ENCODE data around the gene PDX1. TPM values are rescaled to one million over a fixed set of nuclear protein-coding genes. Genes with fewer than 3 reads are reported as not detected.

The PDX1 gene
- polyA plus RNA-seq, 1 of the 3 experiments (the other 2 are of a cell fraction): not detected

GRCh38 chr13:27925220-27925991, 5.6 kb downstream of the PDX1 start (continued):
- TF ChIP-seq GABPA (IDR thresholded peaks at IDR 0.05; ENCODE audit: low read depth) (no peak), MEF2A (IDR thresholded peaks at IDR 0.05; ENCODE audit: borderline replicate concordance, low read depth) (no peak), TAF1 (IDR thresholded peaks at IDR 0.05; ENCODE audit: borderline replicate concordance, low read depth, low read length) (no peak), RCOR1 (IDR thresholded peaks at IDR 0.05; ENCODE audit: low read length) (no peak), SIN3A (IDR thresholded peaks at IDR 0.05; ENCODE audit: borderline replicate concordance, low read depth, low read length) (no peak)

GRCh38 chr13:27926644-27927434, 7.0 kb downstream of the PDX1 start:
- no peak overlapping the region for H2AFZ ChIP-seq (ENCODE audit: low read depth)
- ChIA-PET CTCF (interaction anchor here (1.6 kb wide), 2 partner anchors 10 to 26 kb away, joined by 4 to 5 read pairs; no protein-coding TSS in a partner anchor), POLR2A (no interaction called here)
- no peaks in the 10 kb centered on the region for H3K36me3 ChIP-seq (replicated peaks in 1 of 2; ENCODE audit: control insufficient read depth in 1 of 2, insufficient read depth in 2 of 2, low read length in 1 of 2)
- H3K9me3 ChIP-seq: no peaks in the 10 kb centered on the region
- H3K27me3 ChIP-seq (ENCODE audit: insufficient read depth): peaks cover 93% of the 10 kb centered on the region
- whole genome bisulfite sequencing (ENCODE audit: low lambda C conversion rate): 11% methylated on average over 34 of the region's 35 CpGs
- H3K79me2 ChIP-seq (ENCODE audit: insufficient read depth): no peaks in the 10 kb centered on the region
- H3K9me2 ChIP-seq: no peaks in the 10 kb centered on the region
- TF ChIP-seq FOXJ3 (CRISPR knock-in tag; IDR thresholded peaks at IDR 0.05) (no peak), TCF12 (IDR thresholded peaks at IDR 0.05) (no peak), USF2 (IDR thresholded peaks at IDR 0.05; ENCODE audit: borderline replicate concordance, low read depth, low read length) (no peak), YY1 (IDR thresholded peaks at IDR 0.05; ENCODE audit: low read depth) (no peak), TEAD4 (IDR thresholded peaks at IDR 0.05; ENCODE audit: borderline replicate concordance, insufficient read depth) (no peak), REST (IDR thresholded peaks at IDR 0.05; ENCODE audit: low read depth, low read length) (no peak), RAD21 (IDR thresholded peaks at IDR 0.05; ENCODE audit: low read length) (no peak), MXI1 (IDR thresholded peaks at IDR 0.05; ENCODE audit: low read depth, low read length) (no peak), GATA2 (CRISPR knock-in tag; IDR thresholded peaks at IDR 0.05) (no peak), TAF1 (IDR thresholded peaks at IDR 0.05; ENCODE audit: borderline replicate concordance, low read depth, low read length) (no peak), ELF1 (IDR thresholded peaks at IDR 0.05) (no peak), NRF1 (IDR thresholded peaks at IDR 0.05; ENCODE audit: low read depth, low read length) (no peak), RCOR1 (IDR thresholded peaks at IDR 0.05; ENCODE audit: low read length) (no peak), USF1 (IDR thresholded peaks at IDR 0.05; ENCODE audit: borderline replicate concordance, low read depth) (no peak), SIN3A (IDR thresholded peaks at IDR 0.05; ENCODE audit: borderline replicate concordance, low read depth, low read length) (no peak), CHD2 (IDR thresholded peaks at IDR 0.05; ENCODE audit: low read length, partially characterized antibody) (no peak)
- TF ChIP-seq, protein P1, sequence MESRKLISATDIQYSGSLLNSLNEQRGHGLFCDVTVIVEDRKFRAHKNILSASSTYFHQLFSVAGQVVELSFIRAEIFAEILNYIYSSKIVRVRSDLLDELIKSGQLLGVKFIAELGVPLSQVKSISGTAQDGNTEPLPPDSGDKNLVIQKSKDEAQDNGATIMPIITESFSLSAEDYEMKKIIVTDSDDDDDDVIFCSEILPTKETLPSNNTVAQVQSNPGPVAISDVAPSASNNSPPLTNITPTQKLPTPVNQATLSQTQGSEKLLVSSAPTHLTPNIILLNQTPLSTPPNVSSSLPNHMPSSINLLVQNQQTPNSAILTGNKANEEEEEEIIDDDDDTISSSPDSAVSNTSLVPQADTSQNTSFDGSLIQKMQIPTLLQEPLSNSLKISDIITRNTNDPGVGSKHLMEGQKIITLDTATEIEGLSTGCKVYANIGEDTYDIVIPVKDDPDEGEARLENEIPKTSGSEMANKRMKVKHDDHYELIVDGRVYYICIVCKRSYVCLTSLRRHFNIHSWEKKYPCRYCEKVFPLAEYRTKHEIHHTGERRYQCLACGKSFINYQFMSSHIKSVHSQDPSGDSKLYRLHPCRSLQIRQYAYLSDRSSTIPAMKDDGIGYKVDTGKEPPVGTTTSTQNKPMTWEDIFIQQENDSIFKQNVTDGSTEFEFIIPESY (IDR thresholded peaks at IDR 0.05; ENCODE audit: borderline replicate concordance, low read depth): no peak
- no peak overlapping the region for H3K4me3 ChIP-seq (ENCODE audit: low read depth in 2 of 2, low read length in 1 of 2)
- H4K20me1 ChIP-seq (ENCODE audit: insufficient read depth): no peaks in the 10 kb centered on the region
- H3K4me1 ChIP-seq (ENCODE audit: control insufficient read depth in 1 of 2, insufficient read depth in 2 of 2, low read depth in 1 of 2, low read length in 1 of 2): no peaks in the 10 kb centered on the region
- DNase-seq: no peak
- no peak overlapping the region; the same call in 1 of the 2 replicates for H3K4me2 ChIP-seq
- H3K9ac ChIP-seq: no peak overlapping the region
- H3F3A ChIP-seq (replicated peaks; ENCODE audit: insufficient read depth): no peaks in the 10 kb centered on the region
- no peak overlapping the region for H3K27ac ChIP-seq (ENCODE audit: low read depth in 2 of 2, low read length in 1 of 2)
